ENCODE results near the gene LAD1. TPM values are rescaled to one million over a fixed set of nuclear protein-coding genes. Genes with fewer than 3 reads are reported as not detected.

Gene LAD1
- 0.76 and 1.2 TPM in 2 replicates for total RNA-seq (2014; rRNA removed; shearing (Covaris generic); ENCODE audit: low replicate concordance)

GRCh38 chr1:201399018-201399351 lies at the start of gene LAD1:
TSS of gene LAD1 (minus strand) at chr1:201399324. CDS start at chr1:201399306, 18 bp downstream.
- Histone ChIP-seq H3K27me3 (ENCODE audit: low read length) (no peaks in the 10 kb centered on the region), H3K4me3 (ENCODE audit: low read length) (no peak within 1 kb of the TSS), H3K9me3 (ENCODE audit: low read length) (no peaks in the 10 kb centered on the region), H2AFZ (ENCODE audit: low read length) (no peak within 1 kb of the TSS), H3K79me2 (ENCODE audit: low read length) (no peaks in the 10 kb centered on the region), H4K20me1 (ENCODE audit: insufficient read depth, low read depth, low read length) (peaks cover 6% of the 10 kb centered on the region; the same call in 1 of the 2 replicates), H3K4me2 (ENCODE audit: low read depth, low read length, poor library complexity, severe bottlenecking) (no peak within 1 kb of the TSS), H3K4me1 (ENCODE audit: low read length) (peaks cover 14% of the 10 kb centered on the region), H3K9ac (ENCODE audit: low read length) (no peak within 1 kb of the TSS), H3K9me2 (replicated peaks; ENCODE audit: insufficient read depth, low read length) (no peaks in the 10 kb centered on the region), H3K27ac (ENCODE audit: low read length) (no peak within 1 kb of the TSS), H3K36me3 (ENCODE audit: insufficient read depth, low read length) (no peaks in the 10 kb centered on the region)
- DNase-seq: no peak

GRCh38 chr1:201447903-201448871 lies 49.1 kb upstream of the LAD1 start:
- H3K36me3 ChIP-seq (ENCODE audit: insufficient read depth, low read length): no peaks in the 10 kb centered on the region
- no peak overlapping the region for H3K27ac ChIP-seq (ENCODE audit: low read length)
- H2AFZ ChIP-seq (ENCODE audit: low read length): peak overlapping the region; percentile 69
- H4K20me1 ChIP-seq (ENCODE audit: insufficient read depth, low read depth, low read length): no peaks in the 10 kb centered on the region
- peak overlapping the region; percentile 29 for H3K4me2 ChIP-seq (ENCODE audit: low read depth, low read length, poor library complexity, severe bottlenecking)
- no peaks in the 10 kb centered on the region for H3K79me2 ChIP-seq (ENCODE audit: low read length)
- DNase-seq: peak; percentile 91
- no peak overlapping the region for H3K4me3 ChIP-seq (ENCODE audit: low read length)
- no peaks in the 10 kb centered on the region for H3K27me3 ChIP-seq (ENCODE audit: low read length)
- H3K9me3 ChIP-seq (ENCODE audit: low read length): no peaks in the 10 kb centered on the region
- peak overlapping the region; percentile 43; the same call in 1 of the 2 replicates for H3K9ac ChIP-seq (ENCODE audit: low read length)
- peaks cover 29% of the 10 kb centered on the region for H3K4me1 ChIP-seq (ENCODE audit: low read length)
- H3K9me2 ChIP-seq (replicated peaks; ENCODE audit: insufficient read depth, low read length): no peaks in the 10 kb centered on the region

- no peaks in the 10 kb centered on the region for H3K27me3 ChIP-seq (ENCODE audit: low read length)
- DNase-seq: no peak
- no peak overlapping the region for H3K27ac ChIP-seq (ENCODE audit: low read length)
- H3K9me3 ChIP-seq (ENCODE audit: low read length): no peaks in the 10 kb centered on the region
- H3K9me2 ChIP-seq (replicated peaks; ENCODE audit: insufficient read depth, low read length): no peaks in the 10 kb centered on the region
- H3K79me2 ChIP-seq (ENCODE audit: low read length): no peaks in the 10 kb centered on the region
- H3K9ac ChIP-seq (ENCODE audit: low read length): no peak overlapping the region
- H3K4me2 ChIP-seq (ENCODE audit: low read depth, low read length, poor library complexity, severe bottlenecking): no peak overlapping the region
- H4K20me1 ChIP-seq (ENCODE audit: insufficient read depth, low read depth, low read length): no peaks in the 10 kb centered on the region
- H3K4me1 ChIP-seq (ENCODE audit: low read length): peaks cover 27% of the 10 kb centered on the region
- no peak overlapping the region for H3K4me3 ChIP-seq (ENCODE audit: low read length)
- no peaks in the 10 kb centered on the region for H3K36me3 ChIP-seq (ENCODE audit: insufficient read depth, low read length)
- no peak overlapping the region for H2AFZ ChIP-seq (ENCODE audit: low read length)
Observed at GRCh38 chr1:201445310-201445709, 46.2 kb upstream of the LAD1 start.

- Histone ChIP-seq H2AFZ (ENCODE audit: low read length) (no peak overlapping the region), H3K9me2 (replicated peaks; ENCODE audit: insufficient read depth, low read length) (no peaks in the 10 kb centered on the region), H3K9me3 (ENCODE audit: low read length) (no peaks in the 10 kb centered on the region), H3K4me3 (ENCODE audit: low read length) (no peak overlapping the region), H3K27me3 (ENCODE audit: low read length) (no peaks in the 10 kb centered on the region), H3K27ac (ENCODE audit: low read length) (no peak overlapping the region), H3K4me2 (ENCODE audit: low read depth, low read length, poor library complexity, severe bottlenecking) (no peak overlapping the region), H4K20me1 (ENCODE audit: insufficient read depth, low read depth, low read length) (no peaks in the 10 kb centered on the region), H3K79me2 (ENCODE audit: low read length) (no peaks in the 10 kb centered on the region), H3K9ac (ENCODE audit: low read length) (no peak overlapping the region), H3K36me3 (ENCODE audit: insufficient read depth, low read length) (no peaks in the 10 kb centered on the region), H3K4me1 (ENCODE audit: low read length) (peaks cover 31% of the 10 kb centered on the region)
- DNase-seq: no peak
Observed at GRCh38 chr1:201444792-201445191, 45.7 kb upstream of the LAD1 start.

GRCh38 chr1:201443747-201444146 lies 44.6 kb upstream of the LAD1 start:
- Histone ChIP-seq H3K36me3 (ENCODE audit: insufficient read depth, low read length) (no peaks in the 10 kb centered on the region), H3K4me2 (ENCODE audit: low read depth, low read length, poor library complexity, severe bottlenecking) (no peak overlapping the region), H3K27ac (ENCODE audit: low read length) (no peak overlapping the region), H3K9me2 (replicated peaks; ENCODE audit: insufficient read depth, low read length) (no peaks in the 10 kb centered on the region), H3K27me3 (ENCODE audit: low read length) (no peaks in the 10 kb centered on the region), H3K4me1 (ENCODE audit: low read length) (peaks cover 37% of the 10 kb centered on the region), H3K4me3 (ENCODE audit: low read length) (no peak overlapping the region), H2AFZ (ENCODE audit: low read length) (no peak overlapping the region), H3K79me2 (ENCODE audit: low read length) (no peaks in the 10 kb centered on the region), H3K9ac (ENCODE audit: low read length) (no peak overlapping the region), H4K20me1 (ENCODE audit: insufficient read depth, low read depth, low read length) (no peaks in the 10 kb centered on the region), H3K9me3 (ENCODE audit: low read length) (no peaks in the 10 kb centered on the region)
- DNase-seq: no peak

- Histone ChIP-seq H3K36me3 (ENCODE audit: insufficient read depth, low read length) (no peaks in the 10 kb centered on the region), H3K79me2 (ENCODE audit: low read length) (no peaks in the 10 kb centered on the region), H3K4me1 (ENCODE audit: low read length) (peaks cover 65% of the 10 kb centered on the region), H3K27ac (ENCODE audit: low read length) (no peak overlapping the region), H3K4me3 (ENCODE audit: low read length) (no peak overlapping the region), H3K4me2 (ENCODE audit: low read depth, low read length, poor library complexity, severe bottlenecking) (no peak overlapping the region), H3K9me2 (replicated peaks; ENCODE audit: insufficient read depth, low read length) (no peaks in the 10 kb centered on the region), H3K9me3 (ENCODE audit: low read length) (no peaks in the 10 kb centered on the region), H2AFZ (ENCODE audit: low read length) (no peak overlapping the region), H3K27me3 (ENCODE audit: low read length) (no peaks in the 10 kb centered on the region), H4K20me1 (ENCODE audit: insufficient read depth, low read depth, low read length) (no peaks in the 10 kb centered on the region), H3K9ac (ENCODE audit: low read length) (no peak overlapping the region)
- no peak for DNase-seq
Observed at GRCh38 chr1:201436969-201437368, 37.8 kb upstream of the LAD1 start.

- H3K27ac ChIP-seq (ENCODE audit: low read length): no peak overlapping the region
- peaks cover 70% of the 10 kb centered on the region for H3K4me1 ChIP-seq (ENCODE audit: low read length)
- no peaks in the 10 kb centered on the region for H4K20me1 ChIP-seq (ENCODE audit: insufficient read depth, low read depth, low read length)
- no peaks in the 10 kb centered on the region for H3K9me3 ChIP-seq (ENCODE audit: low read length)
- H3K79me2 ChIP-seq (ENCODE audit: low read length): no peaks in the 10 kb centered on the region
- peak overlapping the region; percentile 10; the same call in 1 of the 2 replicates for H3K4me3 ChIP-seq (ENCODE audit: low read length)
- no peaks in the 10 kb centered on the region for H3K27me3 ChIP-seq (ENCODE audit: low read length)
- H2AFZ ChIP-seq (ENCODE audit: low read length): 0 out of 2 replicates have a peak overlapping the region, but pooled peaks have one; percentile 6
- no peaks in the 10 kb centered on the region for H3K9me2 ChIP-seq (replicated peaks; ENCODE audit: insufficient read depth, low read length)
- peak overlapping the region; percentile 44 for H3K4me2 ChIP-seq (ENCODE audit: low read depth, low read length, poor library complexity, severe bottlenecking)
- no peak for DNase-seq
- H3K36me3 ChIP-seq (ENCODE audit: insufficient read depth, low read length): no peaks in the 10 kb centered on the region
- H3K9ac ChIP-seq (ENCODE audit: low read length): peak overlapping the region; percentile 32
Observed at GRCh38 chr1:201436393-201436792, 37.3 kb upstream of the LAD1 start.

- Histone ChIP-seq H3K4me3 (ENCODE audit: low read length) (no peak overlapping the region), H3K9me3 (ENCODE audit: low read length) (no peaks in the 10 kb centered on the region), H4K20me1 (ENCODE audit: insufficient read depth, low read depth, low read length) (no peaks in the 10 kb centered on the region), H3K27ac (ENCODE audit: low read length) (no peak overlapping the region), H2AFZ (ENCODE audit: low read length) (no peak overlapping the region), H3K79me2 (ENCODE audit: low read length) (no peaks in the 10 kb centered on the region; the same call in 1 of the 2 replicates), H3K36me3 (ENCODE audit: insufficient read depth, low read length) (no peaks in the 10 kb centered on the region), H3K4me2 (ENCODE audit: low read depth, low read length, poor library complexity, severe bottlenecking) (no peak overlapping the region), H3K4me1 (ENCODE audit: low read length) (peaks cover 74% of the 10 kb centered on the region), H3K9ac (ENCODE audit: low read length) (no peak overlapping the region), H3K27me3 (ENCODE audit: low read length) (no peaks in the 10 kb centered on the region), H3K9me2 (replicated peaks; ENCODE audit: insufficient read depth, low read length) (no peaks in the 10 kb centered on the region)
- no peak for DNase-seq
Observed at GRCh38 chr1:201434266-201434665, 35.1 kb upstream of the LAD1 start.
